Osteoblast (primary cell): Measurements from ENCODE around the gene VEGFA. TPM values are rescaled to one million over a fixed set of nuclear protein-coding genes. Genes with fewer than 3 reads are reported as not detected.

Experiments
- DNase-seq: peaks from one replicate; pipeline ENCODE4 v3.0.0; 2011; ENCODE audit warnings: low spot score, mixed read lengths; ENCODE audit not compliant: insufficient read length; ENCODE audit errors: missing footprints
- H2AFZ ChIP-seq: 2 replicates; pipeline ENCODE4 v1.6.0; 2011; ENCODE audit warnings: mild to moderate bottlenecking, low read length
- H3K27ac ChIP-seq: 2 replicates; pipeline ENCODE4 v1.5.1; 2011; ENCODE audit warnings: mild to moderate bottlenecking, low read depth, low read length, moderate library complexity
- H3K27me3 ChIP-seq: 2 replicates; pipeline ENCODE4 v1.6.0; 2012; ENCODE audit warnings: mild to moderate bottlenecking, control low read depth, inconsistent platforms, low read length, moderate library complexity; ENCODE audit not compliant: insufficient read depth
- H3K36me3 ChIP-seq: 2 replicates; pipeline ENCODE4 v1.5.1; 2011; ENCODE audit warnings: mild to moderate bottlenecking, low read length, control low read depth, moderate library complexity; ENCODE audit not compliant: insufficient read depth
- H3K4me1 ChIP-seq: 2 replicates; pipeline ENCODE4 v1.5.1; 2011; ENCODE audit warnings: mild to moderate bottlenecking, low read length, control low read depth, moderate library complexity; ENCODE audit not compliant: insufficient read depth
- H3K4me2 ChIP-seq: 2 replicates; pipeline ENCODE4 v1.6.0; 2011; ENCODE audit warnings: mild to moderate bottlenecking, low read length; ENCODE audit not compliant: insufficient read depth
- H3K4me3 ChIP-seq: fragments of 200-600 bp; sonication (generic); 3 replicates; pipeline ENCODE4 v1.5.1; 2012; ENCODE audit warnings: mild to moderate bottlenecking, low read length, inconsistent platforms; ENCODE audit not compliant: insufficient read depth
- H3K79me2 ChIP-seq: 2 replicates; pipeline ENCODE4 v1.6.0; 2012; ENCODE audit warnings: mild to moderate bottlenecking, low read length, control low read depth, inconsistent platforms; ENCODE audit not compliant: insufficient read depth
- H3K9me3 ChIP-seq: 2 replicates; pipeline ENCODE4 v1.5.1; 2011; ENCODE audit warnings: low read depth, low read length, control low read depth
- H4K20me1 ChIP-seq: 2 replicates; pipeline ENCODE4 v1.6.0; 2012; ENCODE audit warnings: mild to moderate bottlenecking, low read length, control low read depth; ENCODE audit not compliant: insufficient read depth
- CTCF ChIP-seq: IDR thresholded peaks from 2 replicates; pipeline ENCODE4 v1.5.1; 2011; ENCODE audit warnings: mild to moderate bottlenecking, low read depth, low read length, moderate library complexity; ENCODE audit errors: extremely low read depth
- total RNA-seq: library from RNA; depleted of rRNA; stranded (reverse); fragments of >200 nt; gene quantifications from 2 replicates; pipeline ENCODE4 v1.2.3, GENCODE V29; 2012

Gene VEGFA
- total RNA-seq, 1 donor: 193 TPM

DNA sequence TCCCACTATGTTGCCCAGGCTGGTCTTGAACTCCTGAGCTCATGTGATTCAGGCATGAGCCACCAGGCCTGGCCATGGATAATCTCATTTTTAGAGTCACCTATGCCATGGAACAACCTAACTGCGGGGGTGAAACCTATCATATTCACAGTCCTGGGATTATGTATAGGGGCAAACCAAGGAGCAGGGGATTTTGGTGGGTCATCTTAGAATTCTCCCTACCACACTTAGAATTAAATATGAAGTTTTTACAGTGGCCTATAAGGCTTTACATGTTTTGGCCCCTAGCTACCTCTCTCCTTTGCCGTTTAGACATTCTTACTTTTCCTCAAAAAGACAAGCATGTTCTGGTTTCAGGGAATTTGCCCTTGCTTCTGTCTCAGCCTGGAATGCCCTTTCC lies 20.6 kb upstream of the VEGFA start:
- Histone ChIP-seq H3K79me2 (no peaks in the 10 kb centered on the region), H3K27ac (no peak overlapping the region), H3K4me1 (peaks cover 4% of the 10 kb centered on the region), H3K4me3 (no peak overlapping the region), H3K27me3 (peaks cover 3% of the 10 kb centered on the region), H2AFZ (no peak overlapping the region), H3K36me3 (no peaks in the 10 kb centered on the region), H3K9me3 (no peaks in the 10 kb centered on the region), H4K20me1 (no peaks in the 10 kb centered on the region), H3K4me2 (no peak overlapping the region)
- no peak for DNase-seq
- no peak for TF ChIP-seq CTCF

GRCh38 chr6:43750622-43751021 lies 19.4 kb upstream of the VEGFA start:
- Histone ChIP-seq H2AFZ (no peak overlapping the region), H3K79me2 (no peaks in the 10 kb centered on the region), H3K4me3 (no peak overlapping the region), H3K27me3 (peaks cover 3% of the 10 kb centered on the region), H4K20me1 (no peaks in the 10 kb centered on the region), H3K9me3 (no peaks in the 10 kb centered on the region), H3K27ac (no peak overlapping the region), H3K4me1 (peaks cover 4% of the 10 kb centered on the region), H3K4me2 (no peak overlapping the region), H3K36me3 (no peaks in the 10 kb centered on the region)
- TF ChIP-seq CTCF: no peak
- DNase-seq: no peak

GRCh38 chr6:43753570-43754183 lies 16.3 kb upstream of the VEGFA start:
- peaks cover 4% of the 10 kb centered on the region for H3K4me1 ChIP-seq
- no peak overlapping the region for H3K4me3 ChIP-seq
- no peak overlapping the region for H3K4me2 ChIP-seq
- H2AFZ ChIP-seq: no peak overlapping the region
- H3K9me3 ChIP-seq: no peaks in the 10 kb centered on the region
- no peaks in the 10 kb centered on the region for H4K20me1 ChIP-seq
- DNase-seq: no peak
- no peak for TF ChIP-seq CTCF
- no peaks in the 10 kb centered on the region for H3K27me3 ChIP-seq
- no peaks in the 10 kb centered on the region for H3K79me2 ChIP-seq
- H3K36me3 ChIP-seq: no peaks in the 10 kb centered on the region
- H3K27ac ChIP-seq: no peak overlapping the region

DNA sequence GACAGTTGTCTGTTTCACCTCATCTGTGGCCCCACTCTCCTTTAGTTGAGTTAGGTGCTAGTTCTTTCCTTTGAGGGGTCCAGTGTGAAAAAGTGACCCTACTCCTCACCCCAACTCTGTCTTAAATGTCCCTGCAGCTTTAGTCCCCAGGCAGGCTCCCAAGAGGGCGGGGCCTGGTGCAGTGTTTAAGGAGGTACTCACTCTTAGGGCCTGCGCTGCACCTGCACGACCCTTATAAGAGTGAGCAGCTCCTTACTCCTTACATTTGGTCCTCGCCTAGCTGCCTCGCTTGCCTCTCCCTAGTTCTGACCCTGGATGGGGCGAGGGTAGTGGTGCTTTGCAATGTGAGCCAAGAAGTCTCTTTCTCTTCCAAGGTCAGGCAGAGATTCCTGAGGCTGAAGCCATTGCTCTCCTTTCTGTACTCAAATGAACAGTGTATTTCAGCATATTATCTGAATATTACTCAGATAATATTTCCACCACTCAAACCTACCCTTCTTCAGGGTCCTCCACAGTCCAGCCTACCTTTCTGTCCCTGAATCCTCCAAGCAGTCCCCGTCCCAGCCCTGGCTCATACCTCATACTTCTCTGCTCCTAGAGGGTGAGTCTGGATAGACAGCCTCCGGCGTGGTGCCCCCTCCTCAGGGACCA lies 11.9 kb upstream of the VEGFA start:
- no peaks in the 10 kb centered on the region for H3K79me2 ChIP-seq
- peaks cover 6% of the 10 kb centered on the region for H3K27me3 ChIP-seq
- H3K9me3 ChIP-seq: no peaks in the 10 kb centered on the region
- H3K4me2 ChIP-seq: no peak overlapping the region
- no peak for TF ChIP-seq CTCF
- no peaks in the 10 kb centered on the region for H4K20me1 ChIP-seq
- no peak overlapping the region for H3K4me3 ChIP-seq
- no peak overlapping the region for H3K27ac ChIP-seq
- no peaks in the 10 kb centered on the region for H3K36me3 ChIP-seq
- peaks cover 7% of the 10 kb centered on the region for H3K4me1 ChIP-seq
- H2AFZ ChIP-seq: no peak overlapping the region
- DNase-seq: no peak
